GM23248 (cell line): ENCODE measurements around the gene ARHGEF38.

Source experiments
- EZH2 ChIP-seq: fragments of 200-600 bp; sonication (generic); IDR thresholded peaks from 2 replicates; pipeline ENCODE4 v1.6.1; 2018; ENCODE audit warnings: antibody characterized with exemption, mild to moderate bottlenecking; ENCODE audit not compliant: insufficient read depth, poor library complexity, severe bottlenecking
- EZH2phosphoT487 ChIP-seq: fragments of 200-600 bp; sonication (generic); IDR thresholded peaks from 2 replicates; pipeline ENCODE4 v1.6.1; 2018; ENCODE audit warnings: antibody characterized with exemption, moderate library complexity, mild to moderate bottlenecking, low read depth; ENCODE audit not compliant: insufficient read depth

- TF ChIP-seq EZH2 (no peak), EZH2phosphoT487 (no peak)
Observed at GRCh38 chr4:105547769-105548168, 4.7 kb upstream of the ARHGEF38 start.
